Transverse colon (tissue), 3 donors: ENCODE results near the gene TUBB3.

Experiments
- CTCF ChIP-seq, 5 experiments: fragments of 200-600 bp in 3 of 5; fragments of 450-650 bp in 2 of 5; sonication (generic) in 3 of 5; IDR thresholded peaks; 1 replicate in 2 of 5; 2 replicates in 3 of 5; pipeline ENCODE4 v1.5.1; 2016 to 2017; ENCODE audit warnings: antibody characterized with exemption in 5 of 5, inconsistent platforms in 3 of 5, mild to moderate bottlenecking in 2 of 5, moderate library complexity in 1 of 5
- POLR2A ChIP-seq: fragments of 450-650 bp; IDR thresholded peaks from one replicate; pipeline ENCODE4 v1.6.1; 2016; ENCODE audit warnings: antibody characterized with exemption, mild to moderate bottlenecking, moderate library complexity

GRCh38 chr16:89945654-89946053, 22.5 kb downstream of the TUBB3 start:
- no peak for TF ChIP-seq POLR2A
- no peak for TF ChIP-seq CTCF (IDR thresholded peaks at IDR 0.05)
